Aorta (tissue), 5 donors: ENCODE measurements around the gene OSER1. TPM values are rescaled to one million over a fixed set of nuclear protein-coding genes. Genes with fewer than 3 reads are reported as not detected.

Experiments
- ATAC-seq: fragments of 200-7000 bp; cut with Tn5 transposase; one replicate; pipeline ENCODE4 v1.9.1; 2022; ENCODE audit warnings: moderate library complexity; ENCODE audit not compliant: low FRiP score
- DNase-seq, 2 donors: peaks; one replicate each; pipeline ENCODE4 v3.0.0-alpha.2; 2020
- H3K27ac ChIP-seq, 2 donors: one replicate each; pipeline ENCODE4 v1.5.1; 2013; ENCODE audit warnings: low read length in 2 of 2, mild to moderate bottlenecking in 2 of 2, moderate library complexity in 2 of 2, control low read depth in 1 of 2, inconsistent platforms in 1 of 2, low read depth in 1 of 2
- H3K27me3 ChIP-seq, 2 donors: one replicate each; pipeline ENCODE4 v1.6.1; 2013; ENCODE audit warnings: control low read depth in 1 of 2, low read length in 1 of 2, mild to moderate bottlenecking in 1 of 2, moderate library complexity in 1 of 2; ENCODE audit not compliant: insufficient read depth in 2 of 2, control insufficient read depth in 1 of 2
- H3K36me3 ChIP-seq, 2 donors: one replicate each; pipeline ENCODE4 v1.6.1; 2013; ENCODE audit warnings: control low read depth in 1 of 2, low read length in 1 of 2, mild to moderate bottlenecking in 1 of 2; ENCODE audit not compliant: insufficient read depth in 2 of 2, control insufficient read depth in 1 of 2
- H3K4me1 ChIP-seq, 2 donors: one replicate each; pipeline ENCODE4 v1.6.1; 2013; ENCODE audit warnings: low read length in 2 of 2, control low read depth in 1 of 2, mild to moderate bottlenecking in 1 of 2, moderate library complexity in 1 of 2; ENCODE audit not compliant: insufficient read depth in 2 of 2, control insufficient read depth in 1 of 2
- H3K4me3 ChIP-seq, 2 donors: one replicate each; pipeline ENCODE4 v1.5.1; 2013; ENCODE audit warnings: low read length in 2 of 2, control low read depth in 1 of 2, mild to moderate bottlenecking in 1 of 2
- H3K9me3 ChIP-seq: one replicate; pipeline ENCODE4 v1.6.1; 2013; ENCODE audit warnings: mild to moderate bottlenecking, low read length; ENCODE audit not compliant: control insufficient read depth
- WGBS, 2 donors: extraction: QIAGEN DNeasy Blood & Tissue Kit; methylation state at CpG; one replicate each; pipeline ENCODE4 v1.1.7; 2013; 5-methylcytosine and 5-hydroxymethylcytosine counted together
- intact Hi-C, 2 donors: fragments of 100-400 bp; cut with DNase I; formaldehyde crosslinking; loops; one replicate each; pipeline versions ENCODE4 v1.14.2 to v1.15.0; 2022
- polyA plus RNA-seq, 2 donors: library from polyadenylated mRNA; stranded (reverse); fragments of 200-250 nt; gene quantifications; one replicate each; pipeline ENCODE4 v1.2.3, GENCODE V29; 2013
- total RNA-seq, 2 donors: library from RNA; stranded (reverse); fragmentation: NEBNext Ultra II Directional; extraction: Animal tissue kit (Norgen Biotek cat#: 25700); gene quantifications; one replicate each; pipeline ENCODE4 v1.2.1, GENCODE V29; 2021
- donor health status: healthy with polysubstance abuse.
- donor health status: Bipolar disorder and iron deficiency.
- donor health status: DM: no; HTN: no; CAD: no.
- donor health status: DM: no; HTN: no; CAD: no.
- donor health status: DM: yes; HTN: yes; CAD: no.

The OSER1 gene
- total and polyA plus RNA-seq, 4 donors: 26.7 to 54.1 (median 31.7) TPM

DNA sequence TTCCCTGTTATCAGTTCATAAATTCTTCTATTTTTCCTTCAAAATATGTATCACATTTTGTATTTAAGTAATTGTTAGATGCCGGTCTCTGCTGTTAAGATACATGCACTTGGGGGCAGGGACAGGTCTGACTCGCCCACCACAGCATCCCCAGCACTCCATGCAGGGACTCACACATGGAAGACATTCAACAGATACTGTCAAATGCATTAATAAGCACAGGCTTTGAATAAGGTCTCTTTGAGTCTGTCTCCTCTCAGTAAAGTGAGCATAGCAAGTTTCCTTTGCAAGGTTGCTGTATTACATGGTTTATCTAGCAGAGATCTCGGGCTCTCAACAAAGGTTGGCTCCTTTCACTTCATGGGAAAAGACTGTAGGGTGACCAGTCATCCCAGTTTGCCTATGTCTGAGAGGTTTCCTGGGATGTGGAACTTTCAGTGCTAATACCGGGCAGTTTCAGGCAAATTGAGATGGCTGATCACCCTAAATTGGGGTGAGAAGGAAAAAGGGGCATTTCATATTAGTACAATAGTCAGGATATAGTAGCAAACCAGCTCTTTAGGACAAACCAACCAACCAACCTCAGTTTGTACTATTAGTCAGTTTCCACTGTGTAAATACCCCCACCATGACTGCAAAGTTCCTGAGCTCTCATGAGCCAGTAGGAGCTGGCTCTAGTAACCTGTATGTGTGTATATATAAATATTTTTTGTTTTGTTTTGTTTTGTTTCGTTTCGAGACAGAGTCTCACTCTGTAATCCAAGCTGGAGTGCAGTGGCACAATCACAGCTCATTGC, 38.6 kb downstream of the OSER1 start:
- intact Hi-C loops: no loop called here
- Histone ChIP-seq H3K4me1 (peaks cover 8 to 16% of the 10 kb centered on the region in 2 donors), H3K9me3 (no peaks in the 10 kb centered on the region), H3K27me3 (no peaks in the 10 kb centered on the region), H3K36me3 (peaks cover 0 to 4% of the 10 kb centered on the region in 2 donors), H3K4me3 (no peak overlapping the region), H3K27ac (peak overlapping the region; percentile 60 to 70)
- no peak for ATAC-seq
- WGBS, 2 donors: 41 to 43% methylated on average over 6 of the region's 6 CpGs
- DNase-seq: no peak

DNA sequence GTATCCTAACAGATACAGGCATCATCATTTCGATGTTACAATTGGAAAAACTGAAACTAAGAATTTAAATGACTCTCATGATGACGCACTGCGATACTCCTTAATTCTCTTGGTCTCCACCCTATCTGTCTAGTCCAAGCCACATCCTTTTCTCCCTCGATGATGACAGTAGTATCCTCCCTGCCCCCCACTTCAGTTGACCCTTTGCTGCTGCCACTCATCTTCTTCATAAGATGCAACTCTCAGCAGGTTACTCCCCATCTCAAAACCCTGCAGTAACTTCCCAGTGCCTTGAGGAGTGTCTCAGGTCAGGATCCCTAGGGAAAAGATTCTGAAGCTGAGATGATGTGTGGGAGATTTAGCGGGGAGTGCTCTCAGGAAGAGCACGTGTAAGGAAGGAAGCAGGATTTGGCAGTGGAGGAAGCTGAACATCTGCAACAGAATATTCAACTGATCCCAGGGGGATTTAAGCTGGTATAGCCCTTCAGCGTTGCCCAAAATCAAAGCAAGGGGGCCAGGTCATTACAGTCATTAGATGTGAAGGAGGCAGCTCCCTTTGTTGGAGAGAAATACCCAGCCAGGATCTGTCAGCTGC, 39.7 kb downstream of the OSER1 start:
- intact Hi-C loops: no loop called here
- Histone ChIP-seq H3K27ac (peak overlapping the region; percentile 60 to 70), H3K4me1 (peaks cover 9 to 16% of the 10 kb centered on the region in 2 donors), H3K9me3 (no peaks in the 10 kb centered on the region), H3K4me3 (no peak overlapping the region), H3K36me3 (peaks cover 0 to 4% of the 10 kb centered on the region in 2 donors), H3K27me3 (no peaks in the 10 kb centered on the region)
- WGBS, 2 donors: 52 to 54% methylated on average over 7 of the region's 7 CpGs
- DNase-seq: no peak
- no peak for ATAC-seq

DNA sequence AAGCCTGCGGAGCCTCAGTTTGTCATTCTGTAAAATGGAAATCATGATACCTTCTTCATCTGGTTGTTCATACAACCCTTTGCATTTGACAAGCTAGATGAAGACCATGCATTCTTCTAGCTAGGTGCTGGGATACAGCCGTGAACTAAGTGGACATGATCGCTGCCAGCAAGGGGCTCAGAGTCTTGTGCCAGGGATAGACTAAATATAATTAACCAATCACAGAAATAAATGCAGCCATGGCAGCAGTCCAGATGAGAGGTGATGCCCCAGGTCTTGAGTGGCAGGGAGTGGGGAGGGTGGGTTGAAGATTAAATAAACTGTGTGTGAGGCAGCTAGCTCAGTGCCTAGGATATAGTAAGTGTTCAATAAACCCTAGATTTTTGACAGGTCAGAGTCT, 42.8 kb downstream of the OSER1 start:
- WGBS, 2 donors: 48 to 62% methylated on average over 3 of the region's 3 CpGs
- no peaks in the 10 kb centered on the region for H3K9me3 ChIP-seq
- H3K27ac ChIP-seq: peak overlapping the region; percentile 34 to 67
- ATAC-seq: no peak
- intact Hi-C loops: loop anchor here in 1 of 2 donors (2.0 kb wide), 1 partner anchor 13 kb away; no protein-coding TSS in a partner anchor
- no peak for DNase-seq
- peaks cover 8 to 14% of the 10 kb centered on the region in 2 donors for H3K4me1 ChIP-seq
- H3K36me3 ChIP-seq: no peaks in the 10 kb centered on the region
- H3K27me3 ChIP-seq: no peaks in the 10 kb centered on the region
- no peak overlapping the region for H3K4me3 ChIP-seq

DNA sequence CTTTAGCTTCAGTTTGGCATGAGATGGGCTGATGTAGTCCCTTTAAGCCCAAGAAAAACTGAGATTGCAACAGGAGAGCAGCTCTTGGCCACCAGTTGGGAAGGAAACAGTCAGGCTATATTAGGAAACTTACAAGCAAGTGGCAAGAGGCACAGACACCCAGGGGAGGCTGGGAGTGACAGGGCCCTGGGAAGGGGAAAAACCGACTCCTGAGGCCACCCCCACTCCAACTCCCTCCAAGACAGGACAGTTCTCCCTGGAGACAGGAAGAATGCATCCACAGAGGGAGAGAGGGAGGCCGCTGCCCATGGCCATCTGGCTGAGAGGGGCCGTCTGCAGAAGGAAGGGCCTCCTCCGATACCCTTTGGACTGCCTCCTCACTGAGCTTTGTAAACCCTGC, 44.1 kb downstream of the OSER1 start:
- Histone ChIP-seq H3K9me3 (no peaks in the 10 kb centered on the region), H3K27me3 (no peaks in the 10 kb centered on the region), H3K4me1 (peaks cover 5 to 13% of the 10 kb centered on the region in 2 donors), H3K36me3 (no peaks in the 10 kb centered on the region), H3K27ac (peak overlapping the region; percentile 90 to 96), H3K4me3 (no peak overlapping the region)
- peak; percentile 83 to 88 for DNase-seq
- ATAC-seq: peak; percentile 88
- WGBS, 2 donors: 4 to 8% methylated on average over 4 of the region's 4 CpGs
- intact Hi-C loops: loop anchor here in 1 of 2 donors (2.0 kb wide), 1 partner anchor 14 kb away; no protein-coding TSS in a partner anchor

- peak overlapping the region in 1 of 2 donors; percentile 27 for H3K4me3 ChIP-seq
- no peaks in the 10 kb centered on the region for H3K9me3 ChIP-seq
- DNase-seq (no peak), ATAC-seq (no peak)
- intact Hi-C loops: loop anchor here in 1 of 2 donors (2.0 kb wide), 1 partner anchor 15 kb away; no protein-coding TSS in a partner anchor
- H3K27me3 ChIP-seq: no peaks in the 10 kb centered on the region
- H3K4me1 ChIP-seq: peaks cover 5 to 8% of the 10 kb centered on the region in 2 donors
- peak overlapping the region; percentile 90 to 96 for H3K27ac ChIP-seq
- no peaks in the 10 kb centered on the region for H3K36me3 ChIP-seq
- 8 to 9% methylated on average over 4 of the region's 4 CpGs for WGBS, 2 donors
These were observed 44.6 kb downstream of the OSER1 start for GRCh38 chr20:44166008-44166407.

DNA sequence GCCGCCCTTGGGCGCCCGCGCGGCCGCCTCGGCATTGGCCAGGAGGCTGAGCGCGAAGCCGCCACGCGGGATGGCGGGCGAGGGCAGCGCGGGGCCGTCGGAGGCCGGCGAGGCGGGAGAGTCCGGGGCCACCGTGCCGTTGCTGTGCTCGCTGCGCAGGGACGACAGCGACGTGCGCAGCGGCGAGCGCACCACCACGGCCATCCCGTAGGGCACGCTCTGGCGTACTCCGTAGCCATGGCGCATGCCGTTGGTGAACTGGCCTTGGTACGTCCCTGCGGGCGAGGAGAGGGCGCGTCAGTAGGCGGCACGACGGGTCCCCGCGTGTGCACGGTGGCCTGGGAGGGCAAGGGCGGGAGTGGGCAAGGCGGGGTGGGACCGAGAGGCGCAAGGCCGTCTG, 50.4 kb downstream of the OSER1 start:
- Histone ChIP-seq H3K9me3 (no peaks in the 10 kb centered on the region), H3K27ac (no peak overlapping the region), H3K4me3 (no peak overlapping the region), H3K4me1 (peaks cover under 1 to 3% of the 10 kb centered on the region in 2 donors), H3K27me3 (no peaks in the 10 kb centered on the region), H3K36me3 (no peaks in the 10 kb centered on the region)
- ATAC-seq (no peak), DNase-seq (peak in 1 of 2 donors; percentile 68)
- WGBS, 2 donors: 77 to 79% methylated on average over 56 of the region's 56 CpGs
- intact Hi-C loops: no loop called here

DNA sequence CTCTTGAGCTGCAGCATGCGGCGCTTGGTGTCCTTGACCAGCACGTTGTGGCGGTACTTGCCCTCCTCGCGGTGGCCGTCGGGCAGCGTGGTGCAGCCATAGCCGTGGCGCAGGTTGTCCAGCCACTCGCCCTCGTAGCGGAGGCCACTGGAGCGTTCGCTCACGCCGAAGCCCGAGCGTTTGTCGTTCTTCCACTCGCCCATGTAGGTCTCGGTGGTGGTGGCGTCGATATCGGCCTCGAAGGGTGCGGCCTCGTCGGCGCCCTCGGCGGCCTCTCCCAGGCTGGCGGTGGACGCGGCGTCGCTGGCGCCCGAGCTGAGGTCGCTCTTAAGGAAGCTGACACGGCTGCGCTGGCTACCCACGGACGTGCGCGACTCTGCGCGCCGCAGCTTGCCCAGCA, 50.9 kb downstream of the OSER1 start:
- ATAC-seq: no peak
- peaks cover 3% of the 10 kb centered on the region in 2 donors for H3K4me1 ChIP-seq
- 83 to 85% methylated on average over 50 of the region's 50 CpGs for WGBS, 2 donors

DNA sequence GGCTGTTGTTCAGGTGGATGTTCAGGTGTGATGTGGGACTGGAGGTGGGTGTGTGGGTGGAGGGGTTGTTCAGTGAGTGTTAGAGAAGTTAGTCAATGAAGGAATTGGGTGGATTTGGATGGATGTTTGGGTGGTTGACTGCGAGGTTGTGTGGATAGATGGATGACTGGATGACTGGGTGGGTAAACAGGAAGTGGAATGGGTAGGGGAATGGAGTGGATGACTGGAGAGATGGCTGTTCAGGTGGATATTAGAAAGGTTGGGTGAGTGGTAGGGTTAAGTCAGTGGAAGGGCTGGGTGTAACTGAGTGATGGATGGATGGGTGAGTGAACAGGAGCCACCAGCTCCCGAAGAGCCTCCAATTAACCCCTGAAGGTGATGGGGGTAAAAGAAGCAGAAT, 51.4 kb downstream of the OSER1 start:
- Histone ChIP-seq H3K27ac (no peak overlapping the region), H3K4me1 (peaks cover 3% of the 10 kb centered on the region in 2 donors), H3K4me3 (no peak overlapping the region), H3K9me3 (no peaks in the 10 kb centered on the region), H3K27me3 (no peaks in the 10 kb centered on the region), H3K36me3 (no peaks in the 10 kb centered on the region)
- 55 to 73% methylated on average over 2 of the region's 2 CpGs for WGBS, 2 donors
- no peak for DNase-seq
- intact Hi-C loops: loop anchor here in 1 of 2 donors (10.0 kb wide), 1 partner anchor 436 kb away; no protein-coding TSS in a partner anchor
- no peak for ATAC-seq

More for the DNA sequence above, 50.9 kb downstream of the OSER1 start:
- intact Hi-C loops: loop anchor here in 1 of 2 donors (10.0 kb wide), 1 partner anchor 435 kb away; no protein-coding TSS in a partner anchor
- no peaks in the 10 kb centered on the region for H3K9me3 ChIP-seq
- no peaks in the 10 kb centered on the region for H3K27me3 ChIP-seq
- H3K4me3 ChIP-seq: no peak overlapping the region
- DNase-seq: peak in 1 of 2 donors; percentile 65
- H3K36me3 ChIP-seq: no peaks in the 10 kb centered on the region
- no peak overlapping the region for H3K27ac ChIP-seq
